DND-41 (cell line): ENCODE measurements around the gene UNCX.

Experiments
- CTCF ChIP-seq: IDR thresholded peaks from 2 replicates; pipeline ENCODE4 v1.5.1; 2012; ENCODE audit warnings: borderline replicate concordance, low read length, moderate library complexity, mild to moderate bottlenecking; ENCODE audit not compliant: poor library complexity, severe bottlenecking; ENCODE audit errors: extremely low read depth
- EZH2 ChIP-seq: IDR thresholded peaks from 3 replicates; pipeline ENCODE4 v1.6.1; 2012; ENCODE audit warnings: borderline replicate concordance, low read depth, mild to moderate bottlenecking, moderate library complexity, low read length, inconsistent platforms; ENCODE audit not compliant: severe bottlenecking

DNA sequence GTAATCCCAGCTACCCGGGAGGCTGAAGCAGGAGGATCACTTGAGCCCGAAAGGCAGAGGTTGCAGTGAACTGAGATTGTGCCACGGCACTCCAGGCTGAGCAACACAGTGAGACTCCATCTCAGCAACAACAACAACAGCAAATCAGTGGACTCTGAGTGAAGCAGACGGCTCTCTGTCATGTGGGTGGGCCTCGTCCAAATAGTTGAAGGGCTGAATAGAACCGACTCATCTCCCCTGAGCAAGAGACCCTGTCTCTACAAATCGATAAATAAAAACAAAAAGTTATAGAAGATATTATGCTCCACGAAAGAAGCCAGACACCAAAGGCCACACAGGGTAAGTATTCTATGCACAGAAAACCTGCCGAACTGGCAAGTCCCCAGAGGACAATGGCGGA lies 45.9 kb downstream of the UNCX start:
- TF ChIP-seq CTCF (no peak), EZH2 (no peak)
